Activated T-cell treated with anti-CD3 and anti-CD28 coated beads, Interleukin-2, amount 50 U/mL, for 72 hours (primary cell): ENCODE data around the gene NEIL1. TPM values are rescaled to one million over a fixed set of nuclear protein-coding genes. Genes with fewer than 3 reads are reported as not detected.
"Not testable (repeated sequence)": the region's sequence is repeated elsewhere in the genome, so short reads cannot be mapped to it uniquely, and the experiment has no call there.

Experiments
- ATAC-seq, 2 donors: fragments of 150-1000 bp; cut with Tn5 transposase; replicated peaks in 1 of 2; 2 replicates each; pipeline ENCODE4 v1.10.0; 2021; ENCODE audit warnings: moderate library complexity in 2 of 2, mild to moderate bottlenecking in 1 of 2
- DNase-seq, 2 donors: peaks; one replicate each; pipeline ENCODE4 v3.0.0; 2021 to 2022; ENCODE audit warnings: mixed read lengths in 1 of 2
- H3K27ac Mint-ChIP-seq: one replicate; pipeline ENCODE4 v1.8.0; 2022; ENCODE audit warnings: mild to moderate bottlenecking, moderate library complexity, mixed read lengths
- H3K27me3 Mint-ChIP-seq: one replicate; pipeline ENCODE4 v1.8.0; 2022; ENCODE audit warnings: low read depth, mixed read lengths
- H3K36me3 Mint-ChIP-seq, 2 donors: one replicate each; pipeline ENCODE4 v1.8.0; 2022; ENCODE audit warnings: mixed read lengths in 2 of 2, mild to moderate bottlenecking in 1 of 2; ENCODE audit not compliant: insufficient read depth in 2 of 2
- H3K4me1 Mint-ChIP-seq: one replicate; pipeline ENCODE4 v1.8.0; 2022; ENCODE audit warnings: low read depth, mixed read lengths
- H3K4me3 Mint-ChIP-seq, 2 donors: one replicate each; pipeline ENCODE4 v1.8.0; 2022; ENCODE audit warnings: mild to moderate bottlenecking in 2 of 2, mixed read lengths in 2 of 2, moderate library complexity in 2 of 2
- H3K9me3 Mint-ChIP-seq, 2 donors: one replicate each; pipeline ENCODE4 v1.8.0; 2022; ENCODE audit warnings: mixed read lengths in 2 of 2
- total RNA-seq, 2 donors: library from RNA; stranded (reverse); gene quantifications; one replicate each; pipeline ENCODE4 v1.2.3, GENCODE V29; 2022

NEIL1 gene
- total RNA-seq, 2 donors from 2014 or later = 5.8 to 11.0 TPM

- H3K27me3 Mint-ChIP-seq = no peaks in the 10 kb centered on the region
- DNase-seq = no peak
- H3K27ac Mint-ChIP-seq = no peak overlapping the region
- peaks cover 20% of the 10 kb centered on the region for H3K4me1 Mint-ChIP-seq
- ATAC-seq = no peak
- H3K36me3 Mint-ChIP-seq = peaks cover 0 to 2% of the 10 kb centered on the region in 2 donors
- H3K9me3 Mint-ChIP-seq = no peaks in the 10 kb centered on the region
- H3K4me3 Mint-ChIP-seq = no peak overlapping the region
These were observed 7.2 kb upstream of the NEIL1 start for GRCh38 chr15:75339531-75340240.

- Mint-ChIP-seq H3K4me3 (no peak overlapping the region), H3K4me1 (peaks cover 6% of the 10 kb centered on the region), H3K9me3 (no peaks in the 10 kb centered on the region), H3K27me3 (peaks cover 6% of the 10 kb centered on the region), H3K36me3 (peaks cover 0 to 2% of the 10 kb centered on the region in 2 donors), H3K27ac (no peak overlapping the region)
- DNase-seq (no peak), ATAC-seq (no peak)
These were observed 4.6 kb upstream of the NEIL1 start for GRCh38 chr15:75342221-75342620.

GRCh38 chr15:75343953-75344352 lies 2.9 kb upstream of the NEIL1 start:
- H3K9me3 Mint-ChIP-seq, DNase-seq, H3K27me3 Mint-ChIP-seq, H3K4me3 Mint-ChIP-seq, H3K27ac Mint-ChIP-seq, H3K36me3 Mint-ChIP-seq, ATAC-seq: not testable (repeated sequence)
- peaks cover 14% of the 10 kb centered on the region for H3K4me1 Mint-ChIP-seq

GRCh38 chr15:75347222-75348033 lies 589 bp downstream of the NEIL1 start:
- Mint-ChIP-seq H3K27ac (peak overlapping the region; percentile 0), H3K9me3 (peaks cover 3 to 5% of the 10 kb centered on the region in 2 donors), H3K27me3 (peaks cover 7% of the 10 kb centered on the region), H3K4me1 (peaks cover 32% of the 10 kb centered on the region), H3K36me3 (peaks cover 10 to 12% of the 10 kb centered on the region in 2 donors), H3K4me3 (peak overlapping the region; percentile 90 to 93)
- DNase-seq (peak; percentile 58 to 59), ATAC-seq (peak; percentile 59 to 71)

- H3K27ac Mint-ChIP-seq = no peak overlapping the region
- H3K4me3 Mint-ChIP-seq = peak overlapping the region; percentile 54 to 93
- H3K36me3 Mint-ChIP-seq = peaks cover 10 to 12% of the 10 kb centered on the region in 2 donors
- peaks cover 3 to 5% of the 10 kb centered on the region in 2 donors for H3K9me3 Mint-ChIP-seq
- DNase-seq = no peak
- H3K4me1 Mint-ChIP-seq = peaks cover 32% of the 10 kb centered on the region
- peak; percentile 6 to 14 for ATAC-seq
- peaks cover 7% of the 10 kb centered on the region for H3K27me3 Mint-ChIP-seq
These were observed 1.3 kb downstream of the NEIL1 start for GRCh38 chr15:75348034-75348561.

- Mint-ChIP-seq H3K4me1 (peaks cover 32% of the 10 kb centered on the region), H3K4me3 (peak overlapping the region; percentile 70 to 77), H3K36me3 (peaks cover 10 to 12% of the 10 kb centered on the region in 2 donors), H3K27me3 (peaks cover 7% of the 10 kb centered on the region), H3K27ac (peak overlapping the region; percentile 73), H3K9me3 (peaks cover 3 to 5% of the 10 kb centered on the region in 2 donors)
- DNase-seq (no peak), ATAC-seq (no peak)
These were observed 1.9 kb downstream of the NEIL1 start for GRCh38 chr15:75348562-75349350.

- H3K4me1 Mint-ChIP-seq = peaks cover 32% of the 10 kb centered on the region
These were observed 2.5 kb downstream of the NEIL1 start for GRCh38 chr15:75349351-75349669.

GRCh38 chr15:75349851-75350588 lies 3.2 kb downstream of the NEIL1 start:
- Mint-ChIP-seq H3K27me3 (peaks cover 7% of the 10 kb centered on the region), H3K9me3 (peaks cover 3 to 5% of the 10 kb centered on the region in 2 donors)
- ATAC-seq = peak; percentile 78 to 80

More at GRCh38 chr15:75349351-75349669, 2.5 kb downstream of the NEIL1 start:
- not testable (repeated sequence) for H3K27ac Mint-ChIP-seq, H3K9me3 Mint-ChIP-seq, ATAC-seq, H3K27me3 Mint-ChIP-seq, DNase-seq
- Mint-ChIP-seq H3K36me3 (peaks cover 10 to 12% of the 10 kb centered on the region in 2 donors), H3K4me3 (peak overlapping the region; percentile 53 to 77)

GRCh38 chr15:75350601-75351361 lies 3.9 kb downstream of the NEIL1 start:
- peak overlapping the region; percentile 5 for H3K27ac Mint-ChIP-seq
- peaks cover 10 to 12% of the 10 kb centered on the region in 2 donors for H3K36me3 Mint-ChIP-seq
- H3K4me3 Mint-ChIP-seq = no peak overlapping the region
- ATAC-seq = no peak
- DNase-seq = no peak
- peaks cover 32% of the 10 kb centered on the region for H3K4me1 Mint-ChIP-seq
- peaks cover 7% of the 10 kb centered on the region for H3K27me3 Mint-ChIP-seq
- peaks cover 3 to 5% of the 10 kb centered on the region in 2 donors for H3K9me3 Mint-ChIP-seq

More at GRCh38 chr15:75349851-75350588, 3.2 kb downstream of the NEIL1 start:
- peaks cover 10 to 12% of the 10 kb centered on the region in 2 donors for H3K36me3 Mint-ChIP-seq
- H3K4me1 Mint-ChIP-seq = peaks cover 32% of the 10 kb centered on the region
- H3K4me3 Mint-ChIP-seq = peak overlapping the region; percentile 39 to 77
- DNase-seq = peak; percentile 77 to 83
- peak overlapping the region; percentile 69 for H3K27ac Mint-ChIP-seq

GRCh38 chr15:75352186-75353080 lies 5.6 kb downstream of the NEIL1 start:
- no peaks in the 10 kb centered on the region for H3K27me3 Mint-ChIP-seq
- no peak for ATAC-seq
- H3K27ac Mint-ChIP-seq = no peak overlapping the region
- peaks cover 24% of the 10 kb centered on the region for H3K4me1 Mint-ChIP-seq
- peaks cover 10 to 12% of the 10 kb centered on the region in 2 donors for H3K36me3 Mint-ChIP-seq
- H3K9me3 Mint-ChIP-seq = peaks cover 3 to 5% of the 10 kb centered on the region in 2 donors
- H3K4me3 Mint-ChIP-seq = no peak overlapping the region
- no peak for DNase-seq

- no peak for ATAC-seq
- peaks cover 21% of the 10 kb centered on the region for H3K4me1 Mint-ChIP-seq
- H3K27ac Mint-ChIP-seq = no peak overlapping the region
These were observed 6.8 kb downstream of the NEIL1 start for GRCh38 chr15:75353604-75354003.

More at GRCh38 chr15:75353604-75354003, 6.8 kb downstream of the NEIL1 start:
- DNase-seq = no peak
- Mint-ChIP-seq H3K36me3 (peaks cover 8 to 12% of the 10 kb centered on the region in 2 donors), H3K4me3 (no peak overlapping the region), H3K9me3 (peaks cover 3 to 5% of the 10 kb centered on the region in 2 donors), H3K27me3 (no peaks in the 10 kb centered on the region)
